Stimulated activated CD8-positive, alpha-beta memory T cell treated with anti-CD3 and anti-CD28 coated beads, Interleukin-15, amount 100 ng/mL, for 1 hour (primary cell): ENCODE results near the gene CD24.

Experiments
- DNase-seq: peaks from one replicate; pipeline ENCODE4 v3.0.0-alpha.2; 2020; ENCODE audit warnings: low read depth

The CD24 gene

GRCh38 chr6:106967936-106968555 lies 6.5 kb downstream of the CD24 start:
- no peak for DNase-seq

- DNase-seq: no peak
These were observed 7.6 kb downstream of the CD24 start for GRCh38 chr6:106966671-106967640.

- DNase-seq: no peak
These were observed 8.3 kb downstream of the CD24 start for GRCh38 chr6:106966229-106966628.

- no peak for DNase-seq
These were observed 9.6 kb downstream of the CD24 start for GRCh38 chr6:106964954-106965353.

GRCh38 chr6:106964099-106964498 lies 10.4 kb downstream of the CD24 start:
- no peak for DNase-seq

GRCh38 chr6:106963544-106963943 lies 11.0 kb downstream of the CD24 start:
- DNase-seq: no peak

GRCh38 chr6:106961801-106962200 lies 12.7 kb downstream of the CD24 start:
- no peak for DNase-seq

- no peak for DNase-seq
These were observed 13.4 kb downstream of the CD24 start for GRCh38 chr6:106961136-106961535.

GRCh38 chr6:106959985-106960384 lies 14.5 kb downstream of the CD24 start:
- no peak for DNase-seq

GRCh38 chr6:106939848-106940247 lies 34.7 kb downstream of the CD24 start:
- no peak for DNase-seq

GRCh38 chr6:106939208-106939607 lies 35.3 kb downstream of the CD24 start:
- DNase-seq: no peak

GRCh38 chr6:106927531-106928398 lies 46.8 kb downstream of the CD24 start:
- no peak for DNase-seq

- DNase-seq: no peak
These were observed 48.6 kb downstream of the CD24 start for GRCh38 chr6:106925948-106926347.

GRCh38 chr6:106924694-106925523 lies 49.6 kb downstream of the CD24 start:
- no peak for DNase-seq

GRCh38 chr6:106922626-106923025 lies 51.9 kb downstream of the CD24 start:
- DNase-seq: no peak
